OCI-LY1 (cell line): Measurements from ENCODE around the gene C20orf144.

Source experiments
- CTCF ChIP-seq: fragments of 200-600 bp; sonication (generic), shearing (Covaris generic); IDR thresholded peaks from 2 replicates; pipeline ENCODE4 v1.5.1; 2017; ENCODE audit warnings: mild to moderate bottlenecking, antibody characterized with exemption, low read length, moderate library complexity, mixed read lengths
- EZH2 ChIP-seq: fragments of 200-600 bp; sonication (generic), shearing (Covaris generic); IDR thresholded peaks from 2 replicates; pipeline ENCODE4 v1.8.0; 2017; ENCODE audit warnings: borderline replicate concordance, mixed run types, mild to moderate bottlenecking, antibody characterized with exemption, low read length, moderate library complexity, mixed read lengths

DNA sequence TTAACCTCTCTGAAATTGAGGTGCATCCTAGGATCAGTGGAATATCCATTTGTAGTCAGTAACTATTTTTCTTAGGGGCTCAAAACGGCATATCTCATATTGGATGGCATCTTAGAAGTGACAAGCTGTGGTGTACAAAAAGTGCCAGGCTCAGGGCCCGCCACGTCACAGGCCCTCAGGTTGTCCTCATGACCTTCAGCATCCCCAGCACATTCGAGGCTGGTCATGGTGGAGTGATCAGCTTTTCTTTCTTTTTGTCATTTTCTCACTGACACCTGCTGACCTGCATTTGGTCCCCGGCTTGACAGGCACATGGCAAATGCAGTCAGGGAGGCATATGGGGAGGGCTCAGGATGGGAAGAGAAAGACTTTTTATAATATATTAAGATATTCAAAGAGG is 31.2 kb downstream of the C20orf144 start:
- TF ChIP-seq EZH2 (no peak), CTCF (no peak)
